Measurements from ENCODE around the gene KIAA1614. TPM values are rescaled to one million over a fixed set of nuclear protein-coding genes. Genes with fewer than 3 reads are reported as not detected.
"Not testable (repeated sequence)": the region's sequence is repeated elsewhere in the genome, so short reads cannot be mapped to it uniquely, and the experiment has no call there.

Gene KIAA1614
- total and polyA plus RNA-seq, 4 donors: 2.1 to 6.4 (median 4.5) TPM

- TF ChIP-seq, protein P1, sequence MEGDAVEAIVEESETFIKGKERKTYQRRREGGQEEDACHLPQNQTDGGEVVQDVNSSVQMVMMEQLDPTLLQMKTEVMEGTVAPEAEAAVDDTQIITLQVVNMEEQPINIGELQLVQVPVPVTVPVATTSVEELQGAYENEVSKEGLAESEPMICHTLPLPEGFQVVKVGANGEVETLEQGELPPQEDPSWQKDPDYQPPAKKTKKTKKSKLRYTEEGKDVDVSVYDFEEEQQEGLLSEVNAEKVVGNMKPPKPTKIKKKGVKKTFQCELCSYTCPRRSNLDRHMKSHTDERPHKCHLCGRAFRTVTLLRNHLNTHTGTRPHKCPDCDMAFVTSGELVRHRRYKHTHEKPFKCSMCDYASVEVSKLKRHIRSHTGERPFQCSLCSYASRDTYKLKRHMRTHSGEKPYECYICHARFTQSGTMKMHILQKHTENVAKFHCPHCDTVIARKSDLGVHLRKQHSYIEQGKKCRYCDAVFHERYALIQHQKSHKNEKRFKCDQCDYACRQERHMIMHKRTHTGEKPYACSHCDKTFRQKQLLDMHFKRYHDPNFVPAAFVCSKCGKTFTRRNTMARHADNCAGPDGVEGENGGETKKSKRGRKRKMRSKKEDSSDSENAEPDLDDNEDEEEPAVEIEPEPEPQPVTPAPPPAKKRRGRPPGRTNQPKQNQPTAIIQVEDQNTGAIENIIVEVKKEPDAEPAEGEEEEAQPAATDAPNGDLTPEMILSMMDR (IDR thresholded peaks at IDR 0.05; ENCODE audit: control extremely low read depth, extremely low read depth): no peak
- peak; percentile 88 for ATAC-seq (ENCODE audit: insufficient read depth, low FRiP score)
- Histone ChIP-seq H3K4me3 (peak overlapping the region; percentile 61), H3K9me3 (ENCODE audit: control insufficient read depth in 4 of 4, insufficient read depth in 3 of 4, low read length in 3 of 4) (no peaks in the 10 kb centered on the region), H3K4me1 (ENCODE audit: control insufficient read depth in 5 of 5, insufficient read depth in 5 of 5, low read length in 5 of 5) (peaks cover 2 to 13% (median 10%) of the 10 kb centered on the region in 5 donors), H3K9ac (ENCODE audit: insufficient read depth in 1 of 2, low read length in 2 of 2) (no peak overlapping the region), H3K27me3 (ENCODE audit: control insufficient read depth in 3 of 3, insufficient read depth in 3 of 3, low read length in 2 of 3) (no peaks in the 10 kb centered on the region), H3K36me3 (ENCODE audit: control insufficient read depth in 4 of 4, insufficient read depth in 4 of 4, low read length in 4 of 4) (peaks cover 0 to 11% (median 7%) of the 10 kb centered on the region in 4 donors), H3K27ac (ENCODE audit: low read depth in 1 of 2, low read length in 1 of 2) (peak overlapping the region in 1 of 2 donors; percentile 43)
- WGBS, 2 donors: 17 to 22% methylated on average over 61 to 74 of the region's 74 CpGs
- peak; percentile 79 to 84 (median 83) for DNase-seq
These were observed 41.5 kb downstream of the KIAA1614 start for GRCh38 chr1:180954005-180954800.

- no peaks in the 10 kb centered on the region for H3K9me3 ChIP-seq (ENCODE audit: control insufficient read depth in 4 of 4, insufficient read depth in 3 of 4, low read length in 3 of 4)
- peaks cover 0 to 11% (median 7%) of the 10 kb centered on the region in 4 donors for H3K36me3 ChIP-seq (ENCODE audit: control insufficient read depth in 4 of 4, insufficient read depth in 4 of 4, low read length in 4 of 4)
- no peak overlapping the region for H3K4me3 ChIP-seq
- no peak overlapping the region for H3K27ac ChIP-seq (ENCODE audit: low read depth in 1 of 2, low read length in 1 of 2)
- no peaks in the 10 kb centered on the region for H3K27me3 ChIP-seq (ENCODE audit: control insufficient read depth in 3 of 3, insufficient read depth in 3 of 3, low read length in 2 of 3)
- no peak for DNase-seq
- TF ChIP-seq, protein P1 (IDR thresholded peaks at IDR 0.05; ENCODE audit: control extremely low read depth, extremely low read depth): no peak
- ATAC-seq (ENCODE audit: insufficient read depth, low FRiP score): no peak
- H3K4me1 ChIP-seq (ENCODE audit: control insufficient read depth in 5 of 5, insufficient read depth in 5 of 5, low read length in 5 of 5): peaks cover 2 to 10% (median 7%) of the 10 kb centered on the region in 5 donors
- no peak overlapping the region for H3K9ac ChIP-seq (ENCODE audit: insufficient read depth in 1 of 2, low read length in 2 of 2)
- WGBS, 2 donors: 90 to 96% methylated on average over 10 of the region's 10 CpGs
These were observed 42.1 kb downstream of the KIAA1614 start for GRCh38 chr1:180954801-180955165.

GRCh38 chr1:180956028-180956640, 43.4 kb downstream of the KIAA1614 start:
- Histone ChIP-seq H3K9ac (ENCODE audit: insufficient read depth in 1 of 2, low read length in 2 of 2) (no peak overlapping the region), H3K36me3 (ENCODE audit: control insufficient read depth in 4 of 4, insufficient read depth in 4 of 4, low read length in 4 of 4) (peaks cover 0 to 4% (median 1%) of the 10 kb centered on the region in 4 donors), H3K9me3 (ENCODE audit: control insufficient read depth in 4 of 4, insufficient read depth in 3 of 4, low read length in 3 of 4) (no peaks in the 10 kb centered on the region), H3K4me1 (ENCODE audit: control insufficient read depth in 5 of 5, insufficient read depth in 5 of 5, low read length in 5 of 5) (peaks cover 2 to 10% (median 7%) of the 10 kb centered on the region in 5 donors), H3K27ac (ENCODE audit: low read depth in 1 of 2, low read length in 1 of 2) (no peak overlapping the region), H3K4me3 (no peak overlapping the region), H3K27me3 (ENCODE audit: control insufficient read depth in 3 of 3, insufficient read depth in 3 of 3, low read length in 2 of 3) (no peaks in the 10 kb centered on the region)
- TF ChIP-seq, protein P1 (IDR thresholded peaks at IDR 0.05; ENCODE audit: control extremely low read depth, extremely low read depth): no peak
- ATAC-seq (ENCODE audit: insufficient read depth, low FRiP score) (no peak), DNase-seq (no peak)
- WGBS, 2 donors: 89 to 91% methylated on average over 8 of the region's 8 CpGs

GRCh38 chr1:180959620-180960019, 46.9 kb downstream of the KIAA1614 start:
- not testable (repeated sequence) for H3K27me3 ChIP-seq (ENCODE audit: control insufficient read depth in 3 of 3, insufficient read depth in 3 of 3, low read length in 2 of 3); ATAC-seq (ENCODE audit: insufficient read depth, low FRiP score); H3K27ac ChIP-seq (ENCODE audit: low read depth in 1 of 2, low read length in 1 of 2); H3K4me3 ChIP-seq; H3K36me3 ChIP-seq (ENCODE audit: control insufficient read depth in 4 of 4, insufficient read depth in 4 of 4, low read length in 4 of 4); H3K9me3 ChIP-seq (ENCODE audit: control insufficient read depth in 4 of 4, insufficient read depth in 3 of 4, low read length in 3 of 4); H3K9ac ChIP-seq (ENCODE audit: insufficient read depth in 1 of 2, low read length in 2 of 2); DNase-seq; H3K4me1 ChIP-seq (ENCODE audit: control insufficient read depth in 5 of 5, insufficient read depth in 5 of 5, low read length in 5 of 5)
- 96 to 97% methylated on average over 5 of the region's 5 CpGs for WGBS, 2 donors
